Heart right ventricle (tissue), 16 donors: Measurements from ENCODE around the gene ZNF750. TPM values are rescaled to one million over a fixed set of nuclear protein-coding genes. Genes with fewer than 3 reads are reported as not detected.

Source experiments
- ATAC-seq, 8 donors: fragments of 200-7000 bp; cut with Tn5 transposase; one replicate each; pipeline ENCODE4 v1.9.1; 2020; ENCODE audit warnings: mild to moderate bottlenecking in 8 of 8, moderate library complexity in 8 of 8, moderate number of reproducible peaks in 1 of 8
- DNase-seq, 2 donors: peaks; one replicate each; pipeline ENCODE4 v3.0.0-alpha.2; 2020
- H3K27ac ChIP-seq, 10 donors: fragments of 200-600 bp; sonication (generic) in 2 of 10; one replicate each; pipeline versions ENCODE4 v1.5.0 to v1.8.0; 2020 to 2022; ENCODE audit warnings: mild to moderate bottlenecking in 3 of 10
- H3K27me3 ChIP-seq, 7 donors: fragments of 200-600 bp; one replicate each; pipeline ENCODE4 v1.8.0; 2021 to 2022; ENCODE audit warnings: mild to moderate bottlenecking in 2 of 7
- H3K36me3 ChIP-seq, 9 donors: fragments of 200-600 bp; sonication (generic) in 1 of 9; one replicate each; pipeline versions ENCODE4 v1.5.0 to v1.8.0; 2020 to 2022; ENCODE audit warnings: mild to moderate bottlenecking in 2 of 9
- H3K4me1 ChIP-seq, 9 donors: fragments of 200-600 bp; sonication (generic) in 1 of 9; one replicate each; pipeline versions ENCODE4 v1.5.0 to v1.8.0; 2020 to 2022; ENCODE audit warnings: mild to moderate bottlenecking in 4 of 9
- H3K4me3 ChIP-seq, 10 donors: fragments of 200-600 bp; sonication (generic) in 2 of 10; one replicate each; pipeline versions ENCODE4 v1.5.0 to v1.8.0; 2020 to 2022; ENCODE audit warnings: mild to moderate bottlenecking in 7 of 10, moderate library complexity in 2 of 10
- H3K9me3 ChIP-seq, 11 donors: fragments of 200-600 bp in 10 of 11; sonication (generic) in 2 of 11; one replicate each; pipeline versions ENCODE4 v1.5.0 to v1.8.0; 2013 to 2022; ENCODE audit warnings: mild to moderate bottlenecking in 2 of 11, control low read depth in 1 of 11, moderate library complexity in 1 of 11
- WGBS, 2 donors: extraction: QIAGEN DNeasy Blood & Tissue Kit; methylation state at CpG; one replicate each; pipeline ENCODE4 v1.1.7; 2013; ENCODE audit warnings: inconsistent platforms in 1 of 2; 5-methylcytosine and 5-hydroxymethylcytosine counted together
- intact Hi-C, 10 donors: fragments of 100-400 bp; cut with DNase I; formaldehyde crosslinking; loops; one replicate each; pipeline versions ENCODE4 v1.11.1 to v1.14.2; 2022
- long read RNA-seq, 3 donors: library from polyadenylated mRNA; unstranded; transcript quantifications; one replicate each; pipeline ENCODE4 v2.0.0, GENCODE V29; 2020 to 2021
- polyA plus RNA-seq, 2 donors: library from polyadenylated mRNA; stranded (reverse); fragments of 200-250 nt; gene quantifications; one replicate each; pipeline ENCODE4 v1.2.3, GENCODE V29; 2013
- total RNA-seq, 10 donors: library from RNA; stranded (reverse); fragmentation: NEBNext Ultra II Directional in 3 of 10; extraction: Animal tissue kit (Norgen Biotek cat#: 25700) in 3 of 10; gene quantifications; one replicate each; pipeline versions ENCODE4 v1.2.1 to v1.2.4, GENCODE V29; 2021 to 2023
- TF ChIP-seq, protein P1 (sequence below), 9 donors: fragments of 200-600 bp; sonication (generic) in 2 of 9; IDR thresholded peaks; one replicate each; pipeline versions ENCODE4 v1.5.0 to v1.8.0; 2021 to 2022; ENCODE audit warnings: antibody characterized with exemption in 9 of 9, mild to moderate bottlenecking in 5 of 9, moderate library complexity in 1 of 9
- donor health status: Arrhythmogenic right ventricular cardiomyopathy.
- donor health status: ischemic (EF 13 %, LVEDD 7.1; RV severe dilation, severe dysfunction).
- donor health status: healthy with polysubstance abuse.
- donor health status: DM: no; HTN: yes; CAD: no.
- donor health status: DM: no; HTN: no; CAD: no.
- donor health status: ischemic (EF 25% LVEDD 6.9; RV normal size, moderate dysfunction).
- donor health status: ischemic (EF 25% LVEDD 5.7; RV mildly dilated, moderate dysfunction).
- donor health status: healthy.
- donor health status: DM: yes; HTN: yes; CAD: no.
- donor health status: Ischemic cardiomyopathy.
- donor health status: ischemic (EF 35%, LVEDD 5.7; RV mildly dilated, moderate dysfunction).
- donor health status: nonischemic (EF 11% LVEDD 7.7; RV severe dilation, severe dysfunction).
- donor health status: DM: yes; HTN: yes; CAD: no.
- donor health status: PGD.
- donor health status: ischemic (EF 29% LVEDD 5.4; RV normal size, mild dysfunction).
- donor health status: nonischemic (EF 23%, LVEDD 6.1; RV moderate dilation, normal function).

ZNF750 gene
- total RNA-seq (under 1 TPM in 3 of 10 donors, not detected in 7; 0.11 to 0.20 (median 0.15) TPM), polyA plus RNA-seq (under 1 TPM; 0.14 to 0.15 TPM)
- long read RNA-seq, donor 1: 0 reads
- long read RNA-seq, donor 2: 0 reads
- long read RNA-seq, donor 3, partial matches to known transcripts: 1 of 2 reads
- long read RNA-seq, donor 3, other reads (novel, unspliced or antisense): 1 of 2 reads

DNA sequence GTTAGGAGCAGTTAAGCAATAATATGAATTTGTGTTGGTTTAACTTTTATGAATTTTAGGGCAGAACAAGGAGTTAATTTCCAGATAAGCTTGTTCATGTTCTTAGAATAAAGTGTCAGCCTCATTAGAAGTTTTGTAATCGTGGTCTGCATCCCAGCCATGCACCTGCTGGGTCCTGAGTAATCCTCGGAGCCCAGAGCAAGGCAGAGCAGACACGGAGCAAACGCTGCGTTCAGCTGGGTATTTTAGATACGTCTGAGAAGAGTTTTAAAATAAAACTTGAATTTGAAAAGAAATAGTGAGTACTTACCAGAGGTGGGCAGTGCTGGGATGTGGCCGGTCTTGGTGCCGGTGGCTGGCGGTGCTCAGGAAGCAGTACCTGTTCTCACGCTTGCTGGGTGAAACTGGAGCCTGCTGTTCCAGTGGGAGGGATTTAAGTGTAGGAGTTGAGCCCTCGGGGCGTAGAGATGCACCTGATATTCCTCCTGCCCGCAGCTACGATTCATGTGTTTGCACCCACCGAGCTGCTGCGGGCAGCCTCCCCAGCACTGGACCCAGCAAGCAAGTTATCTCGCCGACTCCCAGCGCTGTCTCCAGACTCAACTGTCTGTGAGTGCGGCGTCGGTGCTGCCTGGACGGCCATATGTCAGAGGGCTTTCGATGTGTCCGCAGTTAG lies at the start of gene ZNF750:
ZNF750 (minus strand) TSS at position 406 of the 676 bp plus-strand sequence. CDS start 7,568 bp downstream, outside the sequence.
- Histone ChIP-seq H3K27me3 (no peaks in the 10 kb centered on the region), H3K4me3 (no peak within 1 kb of the TSS), H3K9me3 (no peaks in the 10 kb centered on the region), H3K4me1 (peaks cover 7 to 42% (median 31%) of the 10 kb centered on the region in 9 donors), H3K36me3 (peaks cover 0 to 4% (median 0%) of the 10 kb centered on the region in 9 donors), H3K27ac (peak within 1 kb of the TSS in 7 of 10 donors; percentile 11 to 73 (median 41))
- 93% methylated on average over 25 of the region's 25 CpGs for WGBS, 2 donors
- ATAC-seq: no peak
- TF ChIP-seq, protein P1, sequence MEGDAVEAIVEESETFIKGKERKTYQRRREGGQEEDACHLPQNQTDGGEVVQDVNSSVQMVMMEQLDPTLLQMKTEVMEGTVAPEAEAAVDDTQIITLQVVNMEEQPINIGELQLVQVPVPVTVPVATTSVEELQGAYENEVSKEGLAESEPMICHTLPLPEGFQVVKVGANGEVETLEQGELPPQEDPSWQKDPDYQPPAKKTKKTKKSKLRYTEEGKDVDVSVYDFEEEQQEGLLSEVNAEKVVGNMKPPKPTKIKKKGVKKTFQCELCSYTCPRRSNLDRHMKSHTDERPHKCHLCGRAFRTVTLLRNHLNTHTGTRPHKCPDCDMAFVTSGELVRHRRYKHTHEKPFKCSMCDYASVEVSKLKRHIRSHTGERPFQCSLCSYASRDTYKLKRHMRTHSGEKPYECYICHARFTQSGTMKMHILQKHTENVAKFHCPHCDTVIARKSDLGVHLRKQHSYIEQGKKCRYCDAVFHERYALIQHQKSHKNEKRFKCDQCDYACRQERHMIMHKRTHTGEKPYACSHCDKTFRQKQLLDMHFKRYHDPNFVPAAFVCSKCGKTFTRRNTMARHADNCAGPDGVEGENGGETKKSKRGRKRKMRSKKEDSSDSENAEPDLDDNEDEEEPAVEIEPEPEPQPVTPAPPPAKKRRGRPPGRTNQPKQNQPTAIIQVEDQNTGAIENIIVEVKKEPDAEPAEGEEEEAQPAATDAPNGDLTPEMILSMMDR (IDR thresholded peaks at IDR 0.05): no peak
- intact Hi-C loops: loop anchor here in 1 of 10 donors (5.0 to 10.0 kb wide), 2 partner anchors 32 to 55 kb away; no protein-coding TSS in a partner anchor
- DNase-seq: no peak

DNA sequence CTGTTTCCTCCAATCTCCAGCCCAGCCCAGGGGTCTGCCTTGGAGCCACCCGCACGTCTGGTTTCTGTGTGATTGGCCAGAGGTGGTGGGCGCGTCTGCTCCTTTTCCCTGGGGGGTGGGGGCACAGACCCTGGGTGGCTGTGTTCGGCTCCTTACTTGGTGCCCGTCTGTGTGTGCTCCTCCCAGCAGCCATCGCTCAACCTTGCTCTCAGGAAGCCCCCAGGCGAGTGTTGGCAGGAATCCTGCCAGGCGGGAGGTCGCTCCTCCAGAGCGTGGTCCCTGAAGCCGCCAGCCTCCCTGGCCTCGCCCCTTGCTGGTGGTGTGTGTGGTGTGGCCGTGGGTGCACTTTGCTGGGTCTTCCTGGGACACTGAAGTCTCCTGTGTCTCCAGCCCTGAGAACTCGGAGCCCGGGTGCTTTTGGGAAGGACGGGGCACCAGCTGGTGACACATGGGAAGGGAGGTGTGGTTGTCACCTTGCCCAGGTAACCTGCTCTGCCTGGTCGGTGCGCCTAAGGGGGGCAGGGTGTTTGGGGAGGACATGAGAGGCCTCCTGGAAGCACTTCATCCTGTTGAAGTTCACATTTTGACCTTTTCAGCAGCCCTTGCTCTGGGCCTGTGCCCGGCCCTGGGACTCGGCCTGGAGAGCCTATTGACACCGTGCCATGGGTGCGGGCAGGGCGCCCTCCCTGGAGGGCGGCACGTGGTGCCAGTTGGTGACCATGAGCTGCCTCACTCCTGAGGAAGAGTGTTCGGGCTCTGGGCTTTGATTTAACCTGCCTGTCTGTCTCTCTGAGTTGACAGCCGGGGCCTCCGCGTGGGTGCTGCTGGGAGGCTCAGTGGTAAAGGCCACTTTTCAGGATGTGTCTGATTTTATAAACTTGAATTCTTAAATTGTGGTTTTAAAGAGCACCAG lies 49.0 kb upstream of the ZNF750 start:
- Histone ChIP-seq H3K4me3 (no peak overlapping the region), H3K9me3 (no peaks in the 10 kb centered on the region), H3K27me3 (no peaks in the 10 kb centered on the region), H3K4me1 (peaks cover 23 to 84% (median 68%) of the 10 kb centered on the region in 9 donors), H3K27ac (peak overlapping the region in 8 of 10 donors; percentile 37 to 80 (median 62)), H3K36me3 (peaks cover 0 to 32% (median 0%) of the 10 kb centered on the region in 9 donors)
- ATAC-seq (peak; percentile 35 to 88 (median 80)), DNase-seq (peak; percentile 66 to 79)
- TF ChIP-seq, protein P1 (IDR thresholded peaks at IDR 0.05): no peak
- intact Hi-C loops: no loop called here
- 65 to 67% methylated on average over 30 of the region's 30 CpGs for WGBS, 2 donors

DNA sequence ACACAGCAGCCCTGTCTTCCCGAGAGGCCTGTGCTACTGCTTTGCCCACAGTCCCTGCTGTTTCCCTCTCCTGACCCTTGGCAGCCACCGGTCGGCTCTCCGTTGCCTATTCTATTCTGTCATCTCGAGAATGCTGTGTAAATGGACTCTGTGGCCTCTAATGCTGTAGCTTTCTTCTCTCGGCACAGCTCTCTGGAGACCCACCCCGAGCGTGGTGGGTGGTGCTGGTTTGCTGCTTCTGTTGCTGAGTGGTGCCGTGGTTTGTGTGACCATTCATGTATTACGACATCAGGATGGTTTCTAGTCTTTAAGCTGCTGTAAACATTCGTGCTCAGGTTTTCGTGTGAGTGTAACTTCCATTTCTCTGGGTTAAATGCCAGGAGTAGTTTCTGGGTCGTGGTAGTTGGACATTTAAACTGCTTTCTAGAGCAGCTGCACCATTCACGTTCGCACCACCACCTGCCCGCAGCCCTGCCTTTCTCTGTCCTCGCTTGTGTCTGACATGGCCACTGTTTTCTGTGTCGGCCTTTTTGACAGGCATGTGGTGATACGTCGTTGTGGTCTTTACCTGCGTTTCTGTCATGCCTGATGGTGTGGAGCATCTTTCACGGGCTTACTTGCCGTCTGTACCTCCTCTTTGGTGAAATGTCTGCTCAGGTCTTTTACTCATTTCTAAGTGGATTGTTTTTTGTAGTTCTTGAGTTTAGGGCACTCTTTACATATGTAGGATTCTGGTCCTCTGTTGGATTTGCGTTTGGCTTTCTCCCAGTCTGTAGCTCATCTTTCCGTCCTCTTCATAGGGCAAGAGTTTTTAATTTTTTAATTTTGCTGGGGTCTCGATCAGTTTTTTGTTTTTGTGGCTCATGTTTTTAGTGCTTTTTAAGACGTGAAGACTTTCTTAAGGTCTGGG lies 47.7 kb upstream of the ZNF750 start:
- ATAC-seq (no peak), DNase-seq (peak in 1 of 2 donors; percentile 8)
- H3K27me3 ChIP-seq: no peaks in the 10 kb centered on the region
- no peak overlapping the region for H3K27ac ChIP-seq
- 93 to 96% methylated on average over 27 of the region's 27 CpGs for WGBS, 2 donors
- peaks cover 0 to 36% (median 0%) of the 10 kb centered on the region in 9 donors for H3K36me3 ChIP-seq
- intact Hi-C loops: no loop called here
- TF ChIP-seq, protein P1 (IDR thresholded peaks at IDR 0.05): no peak
- peaks cover 18 to 78% (median 56%) of the 10 kb centered on the region in 9 donors for H3K4me1 ChIP-seq
- H3K9me3 ChIP-seq: no peaks in the 10 kb centered on the region
- H3K4me3 ChIP-seq: no peak overlapping the region
